Measurements from ENCODE around the gene NOTCH4. TPM values are rescaled to one million over a fixed set of nuclear protein-coding genes. Genes with fewer than 3 reads are reported as not detected.

The NOTCH4 gene
- total RNA-seq, 1 donor from 2014 or later = 113 TPM

DNA sequence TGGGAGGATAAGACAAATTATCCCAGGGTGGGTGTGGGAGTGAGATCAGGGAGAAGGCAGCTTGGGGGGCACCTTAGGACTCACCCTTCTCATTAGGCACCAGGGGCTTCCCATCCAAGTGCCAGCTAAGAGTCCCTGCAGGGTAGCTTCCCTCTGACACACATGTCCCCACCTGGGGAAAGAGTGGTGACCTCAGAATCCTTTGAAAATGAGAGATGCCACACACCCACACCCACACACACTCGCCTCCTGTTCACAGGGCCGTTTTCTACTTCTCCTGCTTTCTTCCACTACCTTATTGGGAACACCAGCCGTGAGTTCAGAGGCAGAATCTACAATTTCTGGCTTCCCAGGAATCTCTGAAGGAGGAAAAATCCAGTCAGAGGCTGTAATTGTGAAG is 40.8 kb downstream of the NOTCH4 start:
- no peak for DNase-seq (ENCODE audit: low spot score)

DNA sequence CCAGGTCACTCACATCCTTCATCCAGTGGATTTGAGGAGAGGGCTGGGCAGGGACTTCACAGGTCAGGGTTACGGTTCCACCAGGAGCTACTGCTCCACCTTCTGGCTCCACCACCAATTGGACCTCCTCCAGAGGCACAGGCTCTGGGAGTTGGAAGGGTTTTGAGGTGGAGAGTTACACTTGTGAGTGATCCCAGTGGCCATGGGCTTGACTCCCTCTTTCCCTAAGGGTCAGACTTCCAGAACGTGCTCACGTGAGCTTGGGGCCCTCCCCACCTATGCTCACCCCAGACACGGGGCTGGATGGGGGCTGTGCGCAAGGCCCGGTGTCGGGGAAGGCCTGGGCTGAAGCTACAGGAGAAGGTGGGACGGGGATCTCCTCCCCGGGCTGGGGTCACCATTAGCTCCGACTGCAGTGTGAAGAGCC is 41.3 kb downstream of the NOTCH4 start:
- DNase-seq (ENCODE audit: low spot score) = no peak

DNA sequence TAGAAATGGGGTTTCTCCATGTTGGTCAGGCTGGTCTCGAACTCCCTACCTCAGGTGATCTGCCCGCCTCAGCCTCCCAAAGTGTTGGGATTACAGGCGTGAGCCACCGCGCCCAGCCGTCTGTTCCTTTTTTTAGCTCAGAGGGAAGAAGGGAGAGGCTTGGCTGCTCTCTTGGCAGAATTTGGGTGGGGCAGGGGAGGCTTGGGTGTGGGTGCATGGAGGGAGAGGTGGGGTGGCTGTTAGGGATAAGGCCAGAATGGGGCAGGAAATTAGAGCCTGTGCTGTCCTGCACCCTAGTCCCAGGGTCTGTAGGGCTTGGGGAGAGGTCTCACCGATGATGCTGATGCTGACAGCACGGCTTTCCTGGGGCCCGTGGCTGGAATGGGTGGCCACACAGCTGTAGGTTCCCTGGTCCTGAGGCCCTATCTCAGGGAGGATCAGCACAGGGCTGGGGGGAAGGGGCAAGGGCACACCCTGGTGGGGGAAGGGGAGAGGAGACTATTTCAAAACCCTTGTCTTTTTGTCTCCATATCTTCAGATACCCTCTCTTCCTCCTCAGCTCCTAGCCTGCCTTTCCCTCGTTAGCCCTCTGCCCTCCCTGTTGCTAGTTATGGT is 41.8 kb downstream of the NOTCH4 start:
- DNase-seq (ENCODE audit: low spot score) = no peak

- no peak for DNase-seq (ENCODE audit: low spot score)
These were observed 42.6 kb downstream of the NOTCH4 start for GRCh38 chr6:32181148-32181702.

DNA sequence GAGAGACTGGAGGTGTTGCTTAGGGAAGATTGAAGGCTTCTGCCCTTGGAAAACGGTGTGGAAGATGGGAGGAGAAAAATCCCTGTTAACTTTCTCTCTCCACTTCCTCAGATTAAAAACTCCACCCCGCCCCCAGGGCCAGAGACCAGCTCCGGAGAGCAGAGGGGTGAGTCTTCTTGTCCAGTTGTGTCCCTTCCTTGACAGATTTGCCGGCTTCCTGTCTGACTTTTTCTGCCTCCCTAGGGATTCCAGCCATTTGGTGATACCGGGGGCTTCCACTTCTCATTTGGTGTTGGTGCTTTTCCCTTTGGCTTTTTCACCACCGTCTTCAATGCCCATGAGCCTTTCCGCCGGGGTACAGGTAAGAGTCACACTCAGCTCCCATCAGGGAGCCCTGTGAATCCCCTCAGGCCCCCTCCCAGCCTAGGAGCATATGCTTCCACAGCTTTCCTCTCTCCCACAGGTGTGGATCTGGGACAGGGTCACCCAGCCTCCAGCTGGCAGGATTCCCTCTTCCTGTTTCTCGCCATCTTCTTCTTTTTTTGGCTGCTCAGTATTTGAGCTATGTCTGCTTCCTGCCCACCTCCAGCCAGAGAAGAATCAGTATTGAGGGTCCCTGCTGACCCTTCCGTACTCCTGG is 44.0 kb downstream of the NOTCH4 start:
- no peak for DNase-seq (ENCODE audit: low spot score)

GRCh38 chr6:32178547-32179440 is 45.1 kb downstream of the NOTCH4 start:
- no peak for DNase-seq (ENCODE audit: low spot score)

GRCh38 chr6:32177788-32178546 is 45.9 kb downstream of the NOTCH4 start, which contains the start of gene RNF5:
TSS of gene RNF5 (plus strand) at chr6:32178405. CDS start at chr6:32178512, 107 bp downstream.
- no peak for DNase-seq (ENCODE audit: low spot score)

GRCh38 chr6:32177183-32177787 is 46.6 kb downstream of the NOTCH4 start:
- no peak for DNase-seq (ENCODE audit: low spot score)

DNA sequence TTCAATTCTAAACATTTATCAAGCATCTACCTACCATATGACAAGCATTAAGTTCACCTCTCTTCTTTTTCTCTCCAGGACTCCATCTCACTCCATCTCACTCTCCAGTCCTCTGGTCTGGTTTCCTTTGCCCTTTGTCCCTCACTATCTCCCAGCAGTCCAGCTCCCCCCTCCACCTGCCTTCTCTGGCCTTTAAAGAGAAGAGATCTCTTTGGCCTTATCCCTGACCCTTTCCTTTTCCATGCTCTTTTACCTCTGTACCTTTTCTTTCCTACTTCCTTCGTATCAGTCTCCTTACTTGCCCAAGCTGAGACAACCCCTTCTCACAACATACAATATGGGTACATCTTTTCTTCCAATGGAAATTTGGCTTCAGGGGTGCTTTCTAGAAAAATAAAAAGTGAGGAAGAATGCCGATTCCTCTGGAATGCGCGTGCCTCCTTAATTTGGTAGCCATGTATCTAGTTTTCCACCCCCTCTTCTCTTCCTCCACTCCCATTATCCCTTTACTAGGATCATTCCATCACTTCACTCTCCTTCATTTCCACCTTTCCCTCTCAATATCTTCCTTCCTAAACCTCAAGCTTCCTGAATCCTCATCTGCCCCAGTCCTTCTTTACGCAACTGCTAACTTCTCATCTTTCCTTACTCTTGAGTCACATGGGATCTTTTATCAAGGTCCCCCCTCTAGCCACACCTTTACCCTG is 47.2 kb downstream of the NOTCH4 start:
- no peak for DNase-seq (ENCODE audit: low spot score)

GRCh38 chr6:32175711-32176475 is 48.0 kb downstream of the NOTCH4 start, which contains the start of gene AGPAT1:
TSS of gene AGPAT1 (minus strand) at chr6:32176084. CDS start at chr6:32171496, 4,588 bp downstream.
- DNase-seq (ENCODE audit: low spot score) = peak; percentile 96

- DNase-seq (ENCODE audit: low spot score) = no peak
These were observed 48.6 kb downstream of the NOTCH4 start for GRCh38 chr6:32175322-32175710.

DNA sequence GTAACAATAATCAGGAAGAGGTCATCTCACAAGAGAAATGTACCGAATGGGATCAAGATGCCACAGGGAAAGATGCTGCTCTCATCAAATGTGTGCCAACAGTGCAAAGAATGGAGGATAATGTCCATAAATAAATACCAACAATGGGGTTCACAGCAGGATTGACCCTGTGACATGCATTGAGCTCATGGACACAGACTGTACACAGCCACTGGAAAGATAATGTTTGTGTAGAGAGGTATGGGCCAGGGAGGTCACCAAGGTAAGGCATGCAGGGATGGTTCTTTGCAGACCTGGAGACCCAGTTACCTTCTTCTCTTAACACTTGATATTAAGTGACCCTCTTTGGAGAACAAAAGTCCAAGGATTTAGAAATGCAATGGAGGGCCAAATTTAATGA is 49.5 kb downstream of the NOTCH4 start:
- DNase-seq (ENCODE audit: low spot score) = no peak

- no peak for DNase-seq (ENCODE audit: low spot score)
These were observed 50.7 kb downstream of the NOTCH4 start for GRCh38 chr6:32173051-32173727.

- no peak for DNase-seq (ENCODE audit: low spot score)
These were observed 52.6 kb downstream of the NOTCH4 start for GRCh38 chr6:32171234-32171633.

- no peak for DNase-seq (ENCODE audit: low spot score)
These were observed 53.6 kb downstream of the NOTCH4 start for GRCh38 chr6:32170294-32170693.

DNA sequence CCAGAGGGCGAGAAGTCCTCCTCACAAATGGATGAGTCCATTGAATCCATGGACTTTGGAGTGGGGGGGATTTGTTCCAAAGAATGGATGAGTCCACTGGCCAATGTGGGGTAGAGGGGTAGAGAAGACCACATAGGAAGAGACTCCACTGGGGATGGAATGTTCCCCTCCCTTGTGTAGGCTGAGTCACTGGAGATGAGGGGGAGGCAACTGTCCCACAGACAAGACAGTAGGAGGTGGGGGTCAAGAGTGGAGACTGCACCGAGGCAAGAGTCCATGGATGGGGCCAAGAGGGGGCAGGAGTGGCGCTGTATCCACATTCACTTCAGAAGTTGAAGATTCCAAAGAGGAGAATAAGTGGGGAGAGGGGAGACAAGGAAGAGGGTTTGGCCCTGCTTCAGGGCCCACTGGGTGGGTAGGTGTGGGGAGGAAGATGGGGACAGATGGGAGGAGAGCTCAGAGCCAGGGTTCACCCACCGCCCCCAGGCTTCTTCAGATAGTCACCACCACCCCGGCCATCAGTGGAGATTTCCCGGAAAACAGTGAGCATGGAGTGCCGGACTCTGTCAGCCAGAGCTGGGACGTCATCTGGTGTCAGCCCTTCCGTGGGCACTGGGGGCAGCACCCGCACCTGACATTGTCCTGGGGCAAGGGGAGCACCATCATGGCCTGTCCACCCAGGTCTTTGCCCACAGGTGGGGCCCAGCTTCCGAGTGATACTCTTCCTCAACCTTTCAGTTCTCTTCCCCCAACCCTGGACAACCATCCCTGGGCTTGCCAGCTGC is 54.9 kb downstream of the NOTCH4 start:
- DNase-seq (ENCODE audit: low spot score) = no peak

DNA sequence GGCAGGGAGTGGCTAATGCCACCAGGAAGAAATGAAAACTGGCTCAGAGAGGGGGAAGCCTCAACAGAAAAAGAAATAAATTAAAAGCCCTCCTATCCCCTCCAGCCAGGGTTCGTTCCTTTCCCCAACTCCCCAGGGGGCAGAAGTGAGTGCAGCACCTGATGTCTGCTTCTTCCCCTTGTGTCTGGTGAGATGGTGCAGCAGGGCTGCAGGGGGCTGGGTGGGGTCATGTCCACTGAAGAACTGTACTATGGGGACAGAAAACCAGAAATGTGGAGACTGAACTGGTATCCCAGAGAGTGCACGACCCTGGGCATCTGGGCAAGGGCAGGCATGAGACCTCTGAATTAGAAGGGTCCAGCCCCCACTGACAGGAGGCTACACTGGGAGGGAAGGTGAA is 55.5 kb downstream of the NOTCH4 start:
- DNase-seq (ENCODE audit: low spot score) = no peak
